Measurements from ENCODE around the gene GMDS.

Gene GMDS

DNA sequence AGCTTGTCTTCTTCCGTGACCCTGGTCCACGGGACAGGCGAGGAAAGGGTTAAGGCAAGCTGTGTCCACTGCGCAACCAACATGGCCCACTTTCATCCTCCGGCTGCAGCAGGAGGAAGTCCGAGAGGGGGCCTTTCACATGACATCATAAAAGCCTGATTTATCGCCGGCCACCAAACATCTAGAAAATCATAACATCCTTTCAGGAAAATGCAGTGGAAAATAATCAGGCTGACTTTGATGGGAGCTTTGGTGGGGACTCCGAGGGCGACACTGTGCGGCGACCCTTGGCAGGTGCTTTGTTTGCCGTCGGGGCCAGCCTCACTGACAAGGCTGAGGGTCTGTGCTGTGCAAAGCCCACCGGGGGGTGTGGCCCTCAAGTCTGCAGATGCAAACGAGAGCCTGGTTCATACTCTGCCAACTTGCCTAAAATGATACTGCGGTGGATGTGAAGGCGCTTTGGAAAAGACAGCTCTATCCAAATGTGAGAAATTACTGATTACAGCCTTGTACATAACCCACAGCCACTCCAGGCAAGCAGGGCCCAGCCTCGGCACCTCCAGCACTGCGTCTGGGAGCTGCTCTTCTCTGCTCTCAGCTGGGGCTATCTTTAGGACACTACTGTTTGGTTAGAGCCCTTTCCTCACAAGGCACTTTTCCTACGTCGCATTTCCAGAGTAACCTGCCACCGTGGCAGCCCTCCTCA is 609.9 kb downstream of the GMDS start:
- no peak for DNase-seq (ENCODE audit: low read depth in 1 of 2, low spot score in 1 of 2)

DNA sequence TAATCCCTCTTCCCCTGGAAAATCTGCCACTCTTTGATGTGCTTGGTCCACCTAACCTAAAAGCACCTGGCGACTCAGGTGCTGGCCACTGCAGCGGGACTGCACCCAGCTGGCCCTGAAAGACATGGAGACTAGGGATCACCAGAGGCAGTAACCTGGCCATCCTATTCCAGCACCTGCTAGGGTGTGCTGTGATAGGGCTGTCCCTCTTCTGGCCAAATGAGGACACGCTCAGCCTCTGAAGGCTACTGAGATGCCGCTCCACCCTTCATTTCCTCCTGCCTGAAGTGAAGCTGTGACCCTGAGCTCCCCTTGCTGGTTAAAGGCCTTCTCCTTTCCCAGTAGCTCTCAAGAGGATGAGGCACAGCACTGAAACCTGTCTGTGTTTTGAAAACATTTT is 611.3 kb downstream of the GMDS start:
- DNase-seq (ENCODE audit: low read depth in 1 of 2, low spot score in 1 of 2) = no peak

DNA sequence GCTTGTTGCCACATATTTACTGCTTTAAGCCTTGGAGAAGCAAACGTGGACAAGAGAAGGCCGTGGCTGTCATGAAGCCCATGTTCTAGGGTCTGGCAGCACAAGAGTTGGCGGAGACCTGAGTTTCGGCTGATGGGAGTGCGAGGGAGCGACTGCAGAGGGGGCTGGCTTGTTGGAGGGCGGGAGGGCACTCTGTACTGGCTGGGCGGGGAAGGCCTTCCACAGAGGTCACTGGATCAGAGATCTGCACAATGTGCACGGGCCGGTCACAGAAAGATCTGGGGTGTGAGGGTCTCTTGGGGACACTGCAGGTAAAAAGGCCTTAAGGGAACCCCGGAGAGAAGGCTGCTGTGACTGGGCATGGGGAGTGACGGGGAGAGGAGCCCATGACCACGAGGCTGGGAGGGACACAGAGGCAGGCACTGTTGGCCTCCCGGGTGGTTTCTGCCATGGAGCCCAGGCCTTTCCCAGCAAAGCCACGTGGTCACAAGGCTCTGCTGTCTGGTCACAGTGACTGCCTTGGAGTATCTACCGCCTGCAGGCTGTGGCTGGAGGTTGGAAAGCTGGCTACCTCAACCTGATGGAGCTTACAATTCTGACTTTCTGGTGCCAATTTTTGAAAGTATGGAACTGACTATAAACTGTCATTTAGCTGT is 611.9 kb downstream of the GMDS start:
- DNase-seq (ENCODE audit: low read depth in 1 of 2, low spot score in 1 of 2) = no peak

DNA sequence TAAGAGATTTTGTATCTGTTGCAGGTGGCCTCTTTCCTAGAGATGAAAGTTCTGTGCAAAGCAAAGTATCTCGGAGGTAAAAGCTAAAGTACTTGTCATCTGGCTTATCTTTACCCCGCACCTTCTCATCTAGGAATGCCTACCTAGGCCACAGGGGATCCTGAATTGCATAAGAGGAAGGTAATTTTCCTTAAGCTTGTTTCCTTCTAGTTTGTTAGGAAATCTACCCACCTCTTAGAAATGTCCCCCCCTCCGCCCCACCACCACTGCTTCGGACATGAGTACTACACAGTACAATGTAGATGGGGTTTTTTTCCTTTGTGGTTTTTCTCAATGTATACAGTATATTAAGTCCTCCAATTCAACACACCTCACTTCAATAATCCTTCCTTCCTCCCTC is 614.2 kb downstream of the GMDS start:
- DNase-seq (ENCODE audit: low read depth in 1 of 2, low spot score in 1 of 2) = no peak

DNA sequence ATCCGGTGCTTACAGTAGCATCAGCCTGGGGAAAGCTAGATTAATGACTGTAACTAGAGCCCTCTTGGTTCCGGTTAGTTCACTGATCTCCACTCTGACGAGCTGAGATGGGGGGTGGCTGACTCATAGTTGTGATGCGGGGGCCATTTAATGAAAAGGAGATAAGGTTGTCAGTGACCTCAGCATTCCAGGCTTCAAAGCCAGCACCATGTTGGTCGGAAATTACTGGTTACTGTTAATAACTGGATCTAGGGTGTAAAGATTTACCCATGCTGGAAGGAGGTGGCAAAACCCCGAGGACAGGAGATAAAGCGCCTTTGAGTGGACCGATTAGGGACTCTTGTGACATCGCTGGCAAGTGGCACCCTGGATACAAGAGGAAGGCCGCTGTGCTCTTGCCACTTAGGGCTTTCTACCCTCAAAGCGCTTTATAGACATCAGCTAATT is 614.6 kb downstream of the GMDS start:
- DNase-seq (ENCODE audit: low read depth in 1 of 2, low spot score in 1 of 2) = no peak

DNA sequence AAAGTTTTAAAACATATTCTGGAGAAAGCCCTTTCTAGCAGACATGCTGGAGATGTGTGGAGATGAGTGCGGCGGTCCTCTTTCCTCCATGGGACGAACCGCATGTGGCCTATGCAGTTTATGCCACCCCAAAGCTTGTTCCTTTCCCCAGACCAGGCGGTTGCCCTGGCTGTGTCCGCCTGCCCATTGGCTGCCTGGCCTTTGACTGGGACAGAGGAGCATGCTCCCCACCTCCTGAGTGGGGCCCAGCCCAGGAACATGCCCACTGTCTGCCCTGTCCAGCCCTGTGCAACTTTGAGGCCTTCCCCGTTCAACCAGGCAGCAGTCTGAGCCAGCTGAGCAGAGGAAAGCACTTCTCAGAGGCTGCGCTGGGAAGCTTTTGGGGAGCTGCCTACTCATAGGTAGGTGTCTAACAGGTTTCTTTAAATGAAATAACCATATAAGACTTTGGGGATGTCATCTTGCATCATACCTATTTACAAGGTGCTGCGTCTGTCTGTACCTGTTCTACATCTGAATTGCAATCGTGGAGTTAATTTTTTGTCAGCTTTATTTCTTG is 615.1 kb downstream of the GMDS start:
- DNase-seq (ENCODE audit: low read depth in 1 of 2, low spot score in 1 of 2) = no peak

DNA sequence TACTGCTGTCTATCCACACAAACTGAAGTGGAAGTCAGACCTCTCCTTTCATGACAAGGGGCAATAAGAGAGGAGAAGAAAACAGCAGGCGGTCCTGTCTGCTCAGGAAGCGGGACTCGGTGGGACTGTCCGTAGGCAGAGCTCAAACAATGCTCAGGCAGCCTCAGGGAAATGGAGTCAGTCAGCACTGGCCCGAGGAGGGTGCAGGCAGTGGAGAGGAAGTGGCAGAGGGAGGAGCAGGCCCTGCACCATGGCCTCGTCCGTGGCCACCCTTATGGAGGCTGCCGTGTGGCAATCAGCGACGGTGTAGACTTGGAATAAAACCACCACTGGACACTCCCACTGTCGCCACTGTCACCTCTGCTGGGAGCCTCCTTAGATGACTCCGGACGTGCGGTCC is 616.1 kb downstream of the GMDS start:
- no peak for DNase-seq (ENCODE audit: low read depth in 1 of 2, low spot score in 1 of 2)

DNA sequence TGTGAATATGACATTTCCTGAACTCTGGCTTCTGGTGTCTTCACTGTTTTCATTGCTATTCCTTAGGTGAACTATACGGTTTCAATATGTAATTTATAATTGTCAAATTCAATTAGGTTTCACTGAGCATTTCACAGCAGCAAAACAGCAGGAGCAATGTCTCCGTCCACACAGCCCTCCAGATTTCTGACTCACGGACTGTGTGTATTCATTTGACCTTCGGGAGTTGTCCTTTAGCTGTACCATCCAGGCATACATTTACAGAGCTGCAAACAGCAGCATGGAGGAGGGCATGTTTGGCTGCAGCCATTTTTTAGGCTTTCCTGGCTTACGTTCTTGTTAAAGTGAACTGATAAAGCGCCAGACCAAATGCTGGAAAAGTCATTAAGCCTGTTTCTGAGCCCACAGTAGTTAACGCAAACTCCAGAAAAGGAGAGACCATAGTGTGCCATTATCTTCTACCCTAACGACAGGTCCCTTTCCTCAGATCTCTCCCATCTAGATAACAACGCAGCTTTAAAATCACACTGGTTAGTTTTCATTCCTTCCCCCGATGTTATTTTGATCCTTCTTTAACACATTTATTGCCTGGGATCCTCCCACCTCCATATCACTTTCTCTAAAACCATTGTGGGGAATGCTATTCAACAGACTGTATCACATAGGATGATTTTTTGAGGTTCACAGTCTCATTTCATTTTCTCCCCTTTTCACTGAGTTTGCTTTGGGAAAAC is 617.4 kb downstream of the GMDS start:
- DNase-seq (ENCODE audit: low read depth in 1 of 2, low spot score in 1 of 2) = no peak

DNA sequence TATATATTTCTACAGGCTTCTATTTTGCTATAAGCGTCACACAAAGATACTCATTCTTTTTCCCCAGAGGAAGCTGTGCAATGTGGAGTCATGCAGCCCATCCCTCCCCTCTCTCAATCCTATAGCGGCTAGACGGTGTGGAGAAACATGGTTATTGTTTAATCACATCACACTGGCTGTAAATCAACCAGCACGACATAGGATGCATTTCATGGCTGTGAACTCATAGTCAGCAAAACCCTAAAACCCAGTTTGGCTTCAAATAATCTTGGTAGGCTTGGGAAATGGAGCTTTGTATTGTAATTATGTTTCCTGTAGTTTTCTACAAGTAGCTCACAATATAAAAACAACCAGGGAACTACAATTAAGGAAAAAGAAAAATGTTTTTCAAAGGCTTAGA is 618.9 kb downstream of the GMDS start:
- no peak for DNase-seq (ENCODE audit: low read depth in 1 of 2, low spot score in 1 of 2)

DNA sequence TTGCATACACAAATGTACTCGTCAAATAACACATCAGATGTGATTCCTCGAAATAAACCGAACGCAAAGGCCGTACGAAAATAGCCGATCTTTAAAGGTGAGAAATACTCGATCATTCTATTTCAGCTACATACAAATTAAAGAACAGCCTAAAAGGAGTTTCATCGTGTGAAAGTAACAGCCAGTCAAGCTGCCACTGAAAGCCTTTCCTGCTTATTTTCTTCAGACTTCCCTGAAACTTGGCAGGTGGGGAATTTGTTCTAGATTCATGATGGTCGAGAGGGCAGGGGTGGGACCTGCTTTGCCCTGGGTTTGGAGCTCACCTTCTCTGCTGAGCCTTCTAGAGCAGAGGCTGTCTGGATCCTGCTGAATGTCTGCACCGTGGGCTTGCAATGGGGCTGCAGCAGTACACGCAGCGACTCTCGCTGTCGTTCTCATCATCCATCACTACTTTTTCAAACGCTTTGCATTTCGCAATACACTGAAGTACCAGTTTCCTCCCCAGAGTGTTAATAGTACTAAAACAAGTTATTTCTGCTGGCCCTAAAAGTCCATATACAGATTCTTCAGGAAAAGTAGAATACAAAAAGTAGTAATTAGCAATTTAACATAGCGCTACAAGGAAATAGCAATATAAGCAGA is 619.5 kb downstream of the GMDS start:
- no peak for DNase-seq (ENCODE audit: low read depth in 1 of 2, low spot score in 1 of 2)

DNA sequence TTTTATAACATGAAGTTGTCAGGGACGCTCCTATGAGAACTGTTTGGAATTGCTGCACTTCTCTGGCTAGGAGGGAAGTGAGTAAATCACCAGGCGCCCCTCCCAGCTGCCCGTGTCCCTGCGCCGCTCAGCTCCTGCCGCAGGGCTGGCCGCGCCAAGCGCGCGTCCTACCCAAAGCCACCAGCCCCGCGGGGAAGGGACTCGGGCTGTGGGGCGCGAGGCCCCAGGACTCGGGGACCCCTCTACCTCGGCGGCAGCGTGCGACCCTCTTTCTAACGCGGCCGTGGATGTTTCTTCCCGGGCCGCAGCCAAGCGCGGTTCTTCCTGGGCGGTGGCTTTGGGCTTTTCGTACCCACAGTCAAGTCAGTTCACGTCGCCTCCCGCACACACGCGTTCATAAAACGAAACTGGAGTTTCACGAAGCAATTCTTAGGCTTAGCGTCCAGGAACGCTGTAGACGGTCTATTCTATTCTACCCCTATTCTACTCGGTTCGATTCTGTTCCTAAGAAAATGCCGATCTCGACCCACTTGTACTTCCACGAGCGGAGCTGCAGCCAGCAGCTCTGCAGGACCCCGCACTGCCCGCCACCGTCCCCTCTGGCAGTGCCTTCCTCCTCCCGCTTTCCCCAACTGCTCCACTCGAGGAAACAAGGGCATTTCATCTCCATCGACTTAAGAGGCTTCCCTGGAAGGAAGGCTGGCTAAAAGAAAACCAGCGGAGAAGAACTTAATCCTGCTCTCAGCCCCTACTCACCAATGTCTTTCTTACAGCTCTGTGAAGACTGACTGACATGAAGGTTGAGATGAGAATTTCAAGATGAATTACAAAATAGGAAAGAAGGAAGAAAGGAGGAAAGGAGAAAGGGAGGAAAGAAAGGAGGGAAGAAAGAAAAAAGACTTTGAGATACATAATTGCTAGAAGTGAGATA is 620.3 kb downstream of the GMDS start:
- no peak for DNase-seq (ENCODE audit: low read depth in 1 of 2, low spot score in 1 of 2)

DNA sequence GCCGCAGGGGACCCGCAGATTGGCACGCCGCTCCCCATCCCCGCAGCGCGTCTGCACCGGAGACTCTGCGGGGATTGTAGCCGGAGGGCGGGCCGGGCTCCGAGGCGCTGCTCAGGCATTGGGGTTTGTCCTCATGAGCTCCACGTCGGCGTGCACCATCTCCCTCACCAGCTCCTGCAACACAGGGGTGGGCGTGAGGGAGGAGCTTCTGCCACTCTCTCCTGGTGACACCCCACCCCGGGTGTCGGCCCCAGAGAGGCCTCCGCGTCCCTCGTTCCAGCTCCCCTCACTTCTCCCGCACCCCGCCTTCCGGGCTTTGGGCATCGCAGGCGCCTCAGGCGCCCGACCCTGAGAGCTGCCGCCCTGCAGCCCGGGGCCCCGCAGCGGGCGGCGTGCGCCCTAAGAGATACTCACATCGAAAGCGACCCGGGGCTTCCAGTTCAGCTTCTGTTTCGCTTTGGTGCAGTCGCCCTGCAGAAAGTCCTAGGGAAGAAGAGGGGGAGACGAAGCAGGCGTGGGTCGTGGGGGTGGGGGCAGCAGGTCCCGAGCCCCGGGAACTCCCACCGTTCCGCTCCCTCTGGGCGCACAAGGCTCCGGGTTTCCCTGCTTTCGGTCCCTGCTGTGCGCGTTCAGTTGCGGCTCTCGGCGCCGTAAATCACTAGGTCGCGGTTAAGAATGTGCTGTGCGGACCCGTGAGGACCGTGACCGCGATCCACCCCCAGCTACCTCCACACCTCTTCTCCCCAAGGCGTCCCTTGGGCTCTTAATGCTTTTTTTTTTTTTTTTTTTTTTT is 621.2 kb downstream of the GMDS start:
- no peak for DNase-seq (ENCODE audit: low read depth in 1 of 2, low spot score in 1 of 2)

DNA sequence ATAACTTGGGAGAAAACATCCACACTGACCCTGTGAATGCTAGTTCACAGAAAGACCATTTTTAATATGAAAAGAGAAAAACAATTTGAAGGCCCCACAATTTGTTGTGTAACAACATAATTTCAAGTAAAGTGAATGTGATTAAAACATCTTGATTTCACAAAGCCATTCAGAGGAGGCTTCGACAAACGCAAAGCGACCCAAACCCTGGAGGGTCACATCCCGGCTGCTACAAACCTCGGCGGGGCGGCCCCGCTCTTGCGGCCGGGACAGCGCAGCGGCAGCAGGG is 621.7 kb downstream of the GMDS start:
- no peak for DNase-seq (ENCODE audit: low read depth in 1 of 2, low spot score in 1 of 2)

DNA sequence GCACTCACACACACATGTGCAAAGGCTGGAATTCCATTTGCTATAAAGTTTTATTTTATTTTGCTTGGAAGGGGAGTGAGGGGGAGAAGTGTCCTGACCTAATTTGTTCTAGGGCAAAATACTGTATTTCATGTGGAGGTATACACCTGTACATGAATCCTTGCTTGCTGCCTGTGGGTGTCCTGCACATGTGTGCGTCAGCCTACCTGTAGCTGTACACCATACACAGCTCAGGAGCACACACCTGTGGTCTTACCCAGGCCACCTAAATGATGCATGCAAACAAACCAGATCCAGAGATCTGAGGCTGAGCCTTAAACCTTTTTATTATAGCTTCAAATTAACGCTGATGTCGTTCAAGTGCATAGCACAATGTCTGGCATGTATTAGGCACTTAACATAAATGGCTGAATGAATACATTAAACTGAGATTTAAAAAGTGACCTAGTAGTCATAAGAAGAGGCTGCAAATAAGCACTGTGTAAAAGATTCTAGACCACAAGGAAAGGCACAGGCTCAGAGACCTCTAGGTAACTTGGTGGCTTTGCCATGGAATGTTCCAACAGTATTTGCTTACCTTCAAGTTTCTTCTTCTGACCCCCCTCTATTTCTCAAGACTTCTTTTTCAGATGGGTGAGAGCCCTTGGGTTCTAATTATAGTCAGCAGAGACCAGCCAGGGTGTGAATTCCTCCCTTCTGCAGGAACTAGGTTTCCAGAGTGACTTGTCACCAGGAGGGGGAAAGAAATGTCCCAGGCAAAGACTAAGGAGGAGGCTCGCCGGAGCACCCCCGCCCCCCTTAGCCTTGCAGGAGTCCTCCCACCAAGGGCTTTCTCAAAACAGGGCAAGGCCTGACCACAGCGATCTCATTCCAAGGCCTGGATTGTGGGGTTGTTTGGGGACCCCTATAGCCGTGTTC is 622.3 kb downstream of the GMDS start:
- DNase-seq (ENCODE audit: low read depth in 1 of 2, low spot score in 1 of 2) = no peak

DNA sequence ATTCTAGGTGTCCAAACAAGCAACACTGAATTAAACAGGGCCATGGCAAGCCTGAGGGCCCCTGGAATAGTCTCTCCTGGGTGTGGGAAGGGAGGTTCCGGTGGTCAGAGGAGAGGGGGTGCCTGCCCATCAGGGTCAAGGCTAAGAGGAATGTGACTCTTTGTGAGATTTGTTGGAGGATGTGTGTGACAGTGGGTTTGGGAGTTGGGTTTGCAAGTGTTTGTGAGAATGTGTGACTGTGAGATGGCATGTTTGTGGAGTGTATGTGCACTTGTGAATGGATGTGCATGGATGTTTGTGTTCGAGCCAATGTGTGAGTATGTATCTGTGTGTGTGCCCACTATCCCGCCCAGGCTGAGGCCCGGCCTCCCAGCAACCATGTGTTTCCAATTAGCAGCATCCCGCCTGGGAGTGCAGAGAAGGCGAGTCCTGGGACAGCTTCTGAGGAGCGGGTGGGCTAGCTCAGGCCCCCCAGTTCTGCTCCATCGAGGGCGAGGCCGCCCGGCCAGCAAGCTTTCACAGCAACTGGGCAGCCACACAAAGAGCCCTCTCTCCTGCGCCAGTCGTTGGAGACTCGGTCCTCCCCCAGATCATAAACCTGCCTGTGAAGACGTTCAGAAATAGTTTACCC is 623.1 kb downstream of the GMDS start:
- no peak for DNase-seq (ENCODE audit: low read depth in 1 of 2, low spot score in 1 of 2)

DNA sequence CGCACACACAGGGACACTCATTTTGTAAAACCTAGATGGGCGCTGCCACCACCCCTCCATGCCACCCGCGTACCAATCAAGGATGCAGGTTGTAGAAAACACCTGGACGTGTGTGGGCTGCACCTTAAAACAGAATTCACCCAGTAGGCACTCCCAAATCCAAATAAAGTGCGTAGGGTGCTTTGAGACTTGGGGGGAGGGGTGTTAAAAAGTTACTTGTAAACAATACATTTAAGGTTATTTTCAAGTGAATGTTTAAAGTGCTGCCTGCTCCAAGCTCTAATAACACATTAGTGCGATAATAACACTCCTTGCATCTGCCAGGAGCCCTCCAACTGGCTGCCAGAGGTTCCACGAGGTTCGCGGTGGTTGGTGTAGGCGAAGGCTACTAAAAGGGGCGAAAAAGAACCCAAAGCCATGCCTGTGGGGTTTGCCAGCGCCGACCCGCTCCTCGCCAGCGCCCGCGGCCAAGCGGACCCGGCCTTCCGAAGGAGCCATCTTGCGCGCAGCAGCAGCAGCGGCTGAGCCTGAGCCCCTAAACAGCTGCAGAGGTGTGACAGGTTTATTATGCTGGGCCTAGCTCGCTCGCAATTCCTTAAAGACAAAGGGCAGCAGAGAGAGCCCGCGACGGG is 624.2 kb downstream of the GMDS start:
- no peak for DNase-seq (ENCODE audit: low read depth in 1 of 2, low spot score in 1 of 2)

DNA sequence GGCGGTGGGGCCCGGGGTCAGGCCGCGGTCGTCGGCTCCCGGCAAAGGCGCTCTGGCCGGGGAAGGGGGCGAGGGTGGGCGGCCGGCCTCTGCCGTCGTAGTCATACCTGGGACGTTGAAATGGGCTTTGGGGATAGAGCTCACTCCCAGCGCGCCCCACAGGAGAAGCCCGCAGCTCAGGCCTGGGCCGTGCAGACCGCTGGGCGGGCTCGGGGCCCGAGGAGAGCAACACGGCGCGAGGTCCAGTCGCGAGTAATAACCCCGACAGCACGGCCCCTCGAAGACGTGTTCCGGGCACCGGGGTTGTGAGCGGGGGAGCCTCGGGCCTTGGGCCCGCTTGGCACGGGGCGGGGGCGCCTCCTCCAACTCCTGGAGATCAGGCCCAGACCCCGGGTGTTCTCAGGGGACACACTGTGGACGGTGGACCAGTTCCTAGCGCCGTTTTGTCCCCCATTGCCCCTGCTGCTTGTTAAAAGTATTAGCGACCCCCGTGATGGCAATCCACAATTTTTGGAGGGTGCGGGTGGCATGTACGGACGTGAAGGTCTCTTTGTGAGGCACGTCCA is 624.8 kb downstream of the GMDS start:
- DNase-seq (ENCODE audit: low read depth in 1 of 2, low spot score in 1 of 2) = no peak
